ENCODE data around the gene DCAF6.

DNA sequence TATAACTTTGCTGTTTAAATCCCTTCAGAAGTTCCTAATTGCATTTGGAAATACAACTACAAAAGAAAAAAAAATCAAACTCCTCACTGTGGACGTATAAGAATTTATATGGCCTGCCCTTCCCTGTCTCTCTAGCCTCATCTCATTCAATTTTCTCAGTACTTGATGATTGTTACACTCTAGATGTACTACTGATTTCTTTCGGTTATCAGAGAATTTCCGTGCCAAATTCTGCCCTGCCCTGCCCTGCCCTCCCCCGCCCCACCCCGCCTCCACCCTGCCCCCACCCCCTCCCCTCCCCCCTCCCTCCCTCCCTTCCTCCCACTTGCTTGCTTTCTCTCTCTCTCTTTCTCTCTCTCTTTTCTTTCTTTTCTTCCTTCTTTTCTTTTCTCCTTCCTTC lies 72.1 kb downstream of the DCAF6 start:
- TF ChIP-seq, protein P1, sequence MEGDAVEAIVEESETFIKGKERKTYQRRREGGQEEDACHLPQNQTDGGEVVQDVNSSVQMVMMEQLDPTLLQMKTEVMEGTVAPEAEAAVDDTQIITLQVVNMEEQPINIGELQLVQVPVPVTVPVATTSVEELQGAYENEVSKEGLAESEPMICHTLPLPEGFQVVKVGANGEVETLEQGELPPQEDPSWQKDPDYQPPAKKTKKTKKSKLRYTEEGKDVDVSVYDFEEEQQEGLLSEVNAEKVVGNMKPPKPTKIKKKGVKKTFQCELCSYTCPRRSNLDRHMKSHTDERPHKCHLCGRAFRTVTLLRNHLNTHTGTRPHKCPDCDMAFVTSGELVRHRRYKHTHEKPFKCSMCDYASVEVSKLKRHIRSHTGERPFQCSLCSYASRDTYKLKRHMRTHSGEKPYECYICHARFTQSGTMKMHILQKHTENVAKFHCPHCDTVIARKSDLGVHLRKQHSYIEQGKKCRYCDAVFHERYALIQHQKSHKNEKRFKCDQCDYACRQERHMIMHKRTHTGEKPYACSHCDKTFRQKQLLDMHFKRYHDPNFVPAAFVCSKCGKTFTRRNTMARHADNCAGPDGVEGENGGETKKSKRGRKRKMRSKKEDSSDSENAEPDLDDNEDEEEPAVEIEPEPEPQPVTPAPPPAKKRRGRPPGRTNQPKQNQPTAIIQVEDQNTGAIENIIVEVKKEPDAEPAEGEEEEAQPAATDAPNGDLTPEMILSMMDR (conservative IDR thresholded peaks at IDR 0.05; ENCODE audit: low read length) = no peak
- TF ChIP-seq EZH2phosphoT487 (IDR thresholded peaks at IDR 0.05; ENCODE audit: borderline replicate concordance, low read depth, low read length) = no peak
